Neural cell (in vitro differentiated cells): ENCODE data around the gene IGF2BP3. TPM values are rescaled to one million over a fixed set of nuclear protein-coding genes. Genes with fewer than 3 reads are reported as not detected.

Experiments used
- H2AFZ ChIP-seq: fragments of 200-600, 300-800 bp; sonication (generic), shearing (Covaris generic); 2 replicates; pipeline ENCODE4 v1.6.0; 2014; ENCODE audit warnings: low read depth, mild to moderate bottlenecking, antibody characterized with exemption, low read length, moderate library complexity
- H3F3A ChIP-seq: fragments of 200-600 bp; shearing (Covaris generic); 2 replicates; pipeline ENCODE4 v1.6.1; 2016; ENCODE audit warnings: mild to moderate bottlenecking, moderate library complexity, mixed read lengths, antibody characterized with exemption, low read length; ENCODE audit not compliant: insufficient read depth, poor library complexity, severe bottlenecking
- H3K27ac ChIP-seq: fragments of 200-600, 300-800 bp; sonication (generic), shearing (Covaris generic); 2 replicates; pipeline ENCODE4 v1.5.1; 2014; ENCODE audit warnings: mild to moderate bottlenecking, low read length, moderate library complexity
- H3K27me3 ChIP-seq: fragments of 300-800, 200-600 bp; sonication (generic), shearing (Covaris generic); 2 replicates; pipeline ENCODE4 v1.6.0; 2014; ENCODE audit warnings: mild to moderate bottlenecking, low read depth, low read length, moderate library complexity; ENCODE audit not compliant: insufficient read depth
- H3K36me3 ChIP-seq: fragments of 300-800, 200-600 bp; sonication (generic), shearing (Covaris generic); 2 replicates; pipeline ENCODE4 v1.5.1; 2014; ENCODE audit warnings: mild to moderate bottlenecking, antibody characterized with exemption, low read length, moderate library complexity; ENCODE audit not compliant: insufficient read depth
- H3K4me2 ChIP-seq: fragments of 300-800, 200-600 bp; sonication (generic), shearing (Covaris generic); 2 replicates; pipeline ENCODE4 v1.6.0; 2014; ENCODE audit warnings: mild to moderate bottlenecking, low read length
- H3K4me3 ChIP-seq: fragments of 300-800, 200-600 bp; sonication (generic), shearing (Covaris generic); 2 replicates; pipeline ENCODE4 v1.5.1; 2014; ENCODE audit warnings: mild to moderate bottlenecking, low read length, moderate library complexity
- H3K79me2 ChIP-seq: fragments of 200-600 bp; shearing (Covaris generic); replicated peaks from 2 replicates; pipeline ENCODE4 v1.6.0; 2014; ENCODE audit warnings: mild to moderate bottlenecking, low read length, moderate library complexity; ENCODE audit not compliant: insufficient read depth
- H3K9ac ChIP-seq: fragments of 300-800, 200-600 bp; sonication (generic), shearing (Covaris generic); 2 replicates; pipeline ENCODE4 v1.6.1; 2016; ENCODE audit warnings: mild to moderate bottlenecking, low read length, mixed read lengths
- H3K9me2 ChIP-seq: fragments of 200-600 bp; shearing (Covaris generic); 2 replicates; pipeline ENCODE4 v1.6.1; 2016; ENCODE audit warnings: mild to moderate bottlenecking, low read length, mixed read lengths; ENCODE audit not compliant: insufficient read depth
- H3K9me3 ChIP-seq: fragments of 200-600, 300-800 bp; sonication (generic), shearing (Covaris generic); 2 replicates; pipeline ENCODE4 v1.6.1; 2016; ENCODE audit warnings: mild to moderate bottlenecking, mixed run types, low read length, moderate library complexity, mixed read lengths
- H4K20me1 ChIP-seq: fragments of 200-600 bp; shearing (Covaris generic); 2 replicates; pipeline ENCODE4 v1.6.1; 2016; ENCODE audit warnings: mild to moderate bottlenecking, mixed run types; ENCODE audit not compliant: insufficient read depth
- EP300 ChIP-seq: fragments of 450-650 bp; conservative IDR thresholded peaks from 2 replicates; pipeline ENCODE4 v1.6.1; 2014; ENCODE audit warnings: antibody characterized with exemption, mild to moderate bottlenecking, moderate library complexity; ENCODE audit not compliant: poor library complexity, severe bottlenecking
- EZH2 ChIP-seq: fragments of 200-600, 300-800 bp; shearing (Covaris generic), sonication (generic); IDR thresholded peaks from 2 replicates; pipeline ENCODE4 v1.6.1; 2014; ENCODE audit warnings: antibody characterized with exemption, low read length, borderline replicate concordance, mild to moderate bottlenecking; ENCODE audit not compliant: insufficient read depth, poor library complexity, severe bottlenecking
- MXI1 ChIP-seq: fragments of 450-650 bp; conservative IDR thresholded peaks from 2 replicates; pipeline ENCODE4 v1.6.1; 2014; ENCODE audit warnings: antibody characterized with exemption, mild to moderate bottlenecking; ENCODE audit not compliant: poor library complexity, severe bottlenecking
- POLR2AphosphoS5 ChIP-seq: IDR thresholded peaks from 2 replicates; pipeline ENCODE4 v1.6.1; 2012
- RAD21 ChIP-seq: fragments of 450-650 bp; conservative IDR thresholded peaks from 2 replicates; pipeline ENCODE4 v1.6.1; 2014; ENCODE audit warnings: antibody characterized with exemption, mild to moderate bottlenecking, moderate library complexity
- SMC3 ChIP-seq: fragments of 450-650 bp; conservative IDR thresholded peaks from 2 replicates; pipeline ENCODE4 v1.6.1; 2014; ENCODE audit warnings: antibody characterized with exemption, mild to moderate bottlenecking, moderate library complexity; ENCODE audit not compliant: poor library complexity
- TAF1 ChIP-seq: IDR thresholded peaks from 2 replicates; pipeline ENCODE4 v1.6.1; 2012; ENCODE audit warnings: low read depth
- polyA plus RNA-seq: library from polyadenylated mRNA; depleted of rRNA; stranded (reverse); fragments of >200 nt; gene quantifications from 2 replicates; pipeline ENCODE4 v1.2.3, GENCODE V29; 2014
- TF ChIP-seq, protein P1 (sequence below): fragments of 450-650 bp; IDR thresholded peaks from 2 replicates; pipeline ENCODE4 v1.5.1; 2014; ENCODE audit warnings: antibody characterized with exemption, mild to moderate bottlenecking, moderate library complexity; ENCODE audit not compliant: poor library complexity, severe bottlenecking
- TF ChIP-seq, protein P2 (sequence below): IDR thresholded peaks from 2 replicates; pipeline ENCODE4 v1.6.1; 2012; ENCODE audit warnings: borderline replicate concordance

IGF2BP3 gene
- polyA plus RNA-seq, 1 donor from 2014 or later = 29.6 TPM

DNA sequence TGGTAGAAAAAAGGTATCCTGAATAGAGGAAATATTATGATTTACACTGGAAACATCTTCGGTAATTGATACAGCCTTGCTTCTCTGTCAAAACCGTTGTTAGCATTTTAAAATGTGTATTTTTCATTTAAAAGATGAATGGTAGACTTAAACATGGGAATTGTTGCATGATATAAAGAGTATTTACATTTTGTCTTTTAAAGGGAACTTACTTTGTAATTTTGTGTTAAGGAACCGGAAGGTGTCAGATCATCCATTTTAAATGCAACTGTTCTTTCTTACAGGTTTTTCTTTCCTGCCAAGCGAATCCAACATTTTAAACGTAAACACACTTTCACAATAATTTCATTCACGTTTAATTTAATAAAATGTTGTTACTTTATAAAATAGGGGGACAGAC, 1.8 kb upstream of the IGF2BP3 start:
- TF ChIP-seq MXI1 = no peak
- TF ChIP-seq POLR2AphosphoS5 = no peak
- peak overlapping the region; percentile 85 for H3K27ac ChIP-seq
- H3K9ac ChIP-seq = peak overlapping the region; percentile 84
- H3K9me2 ChIP-seq = no peaks in the 10 kb centered on the region
- no peaks in the 10 kb centered on the region for H3K9me3 ChIP-seq
- H3K4me2 ChIP-seq = peak overlapping the region; percentile 94
- H3K36me3 ChIP-seq = no peaks in the 10 kb centered on the region
- H4K20me1 ChIP-seq = peaks cover 4% of the 10 kb centered on the region
- H2AFZ ChIP-seq = no peak overlapping the region
- no peaks in the 10 kb centered on the region for H3K27me3 ChIP-seq
- H3K4me3 ChIP-seq = peak overlapping the region; percentile 84
- H3K79me2 ChIP-seq = peaks cover 77% of the 10 kb centered on the region
- peaks cover 17% of the 10 kb centered on the region for H3F3A ChIP-seq

DNA sequence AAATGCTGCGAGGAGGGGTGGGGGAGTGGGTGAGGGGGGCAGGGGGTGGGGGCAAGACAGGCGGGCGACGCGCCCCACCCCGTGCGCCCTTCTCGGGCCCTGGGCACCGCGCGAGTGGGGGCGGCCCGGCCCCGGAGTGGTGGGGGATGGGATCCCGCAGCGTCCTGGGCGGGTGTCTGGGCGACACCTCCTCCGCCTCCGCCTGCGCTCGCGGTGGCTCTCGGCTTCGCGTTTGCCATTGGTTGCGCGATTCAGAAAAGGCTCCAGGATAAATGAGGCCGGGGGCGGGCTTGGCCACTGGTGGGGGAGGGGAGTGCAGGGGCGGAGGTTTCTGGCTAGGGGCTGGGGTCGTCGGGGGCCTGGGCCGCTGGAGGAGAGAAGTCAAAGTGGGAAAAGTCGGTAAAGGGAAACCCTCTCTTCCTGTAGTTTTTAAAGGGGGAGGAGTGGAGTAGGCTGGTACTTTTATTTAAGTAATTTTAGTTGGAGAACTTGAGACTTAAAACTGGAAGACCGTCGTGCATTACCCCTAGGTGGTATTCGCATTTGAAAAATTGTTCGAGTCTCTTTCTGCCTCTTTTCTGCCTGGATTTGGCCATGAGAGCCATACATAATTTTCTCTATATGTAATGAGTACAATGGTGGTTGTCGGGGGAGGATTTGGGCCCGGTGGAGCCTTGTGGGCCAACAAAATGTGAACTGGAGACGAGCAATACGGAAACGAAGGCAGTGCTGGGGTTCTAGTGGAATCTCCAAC, 992 bp upstream of the IGF2BP3 start:
- Histone ChIP-seq H3K9me2 (no peaks in the 10 kb centered on the region), H3K9me3 (no peaks in the 10 kb centered on the region), H4K20me1 (peaks cover 4% of the 10 kb centered on the region), H3K4me2 (peak overlapping the region; percentile 94), H3K36me3 (no peaks in the 10 kb centered on the region), H2AFZ (no peak overlapping the region), H3F3A (peaks cover 17% of the 10 kb centered on the region), H3K27ac (peak overlapping the region; percentile 85), H3K79me2 (peaks cover 77% of the 10 kb centered on the region), H3K9ac (peak overlapping the region; percentile 84), H3K27me3 (no peaks in the 10 kb centered on the region), H3K4me3 (peak overlapping the region; percentile 84)
- no peak for TF ChIP-seq MXI1
- TF ChIP-seq SMC3 = no peak
- TF ChIP-seq TAF1 = no peak
- no peak for TF ChIP-seq EZH2
- TF ChIP-seq, protein P1, sequence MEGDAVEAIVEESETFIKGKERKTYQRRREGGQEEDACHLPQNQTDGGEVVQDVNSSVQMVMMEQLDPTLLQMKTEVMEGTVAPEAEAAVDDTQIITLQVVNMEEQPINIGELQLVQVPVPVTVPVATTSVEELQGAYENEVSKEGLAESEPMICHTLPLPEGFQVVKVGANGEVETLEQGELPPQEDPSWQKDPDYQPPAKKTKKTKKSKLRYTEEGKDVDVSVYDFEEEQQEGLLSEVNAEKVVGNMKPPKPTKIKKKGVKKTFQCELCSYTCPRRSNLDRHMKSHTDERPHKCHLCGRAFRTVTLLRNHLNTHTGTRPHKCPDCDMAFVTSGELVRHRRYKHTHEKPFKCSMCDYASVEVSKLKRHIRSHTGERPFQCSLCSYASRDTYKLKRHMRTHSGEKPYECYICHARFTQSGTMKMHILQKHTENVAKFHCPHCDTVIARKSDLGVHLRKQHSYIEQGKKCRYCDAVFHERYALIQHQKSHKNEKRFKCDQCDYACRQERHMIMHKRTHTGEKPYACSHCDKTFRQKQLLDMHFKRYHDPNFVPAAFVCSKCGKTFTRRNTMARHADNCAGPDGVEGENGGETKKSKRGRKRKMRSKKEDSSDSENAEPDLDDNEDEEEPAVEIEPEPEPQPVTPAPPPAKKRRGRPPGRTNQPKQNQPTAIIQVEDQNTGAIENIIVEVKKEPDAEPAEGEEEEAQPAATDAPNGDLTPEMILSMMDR = no peak
- TF ChIP-seq, protein P2, sequence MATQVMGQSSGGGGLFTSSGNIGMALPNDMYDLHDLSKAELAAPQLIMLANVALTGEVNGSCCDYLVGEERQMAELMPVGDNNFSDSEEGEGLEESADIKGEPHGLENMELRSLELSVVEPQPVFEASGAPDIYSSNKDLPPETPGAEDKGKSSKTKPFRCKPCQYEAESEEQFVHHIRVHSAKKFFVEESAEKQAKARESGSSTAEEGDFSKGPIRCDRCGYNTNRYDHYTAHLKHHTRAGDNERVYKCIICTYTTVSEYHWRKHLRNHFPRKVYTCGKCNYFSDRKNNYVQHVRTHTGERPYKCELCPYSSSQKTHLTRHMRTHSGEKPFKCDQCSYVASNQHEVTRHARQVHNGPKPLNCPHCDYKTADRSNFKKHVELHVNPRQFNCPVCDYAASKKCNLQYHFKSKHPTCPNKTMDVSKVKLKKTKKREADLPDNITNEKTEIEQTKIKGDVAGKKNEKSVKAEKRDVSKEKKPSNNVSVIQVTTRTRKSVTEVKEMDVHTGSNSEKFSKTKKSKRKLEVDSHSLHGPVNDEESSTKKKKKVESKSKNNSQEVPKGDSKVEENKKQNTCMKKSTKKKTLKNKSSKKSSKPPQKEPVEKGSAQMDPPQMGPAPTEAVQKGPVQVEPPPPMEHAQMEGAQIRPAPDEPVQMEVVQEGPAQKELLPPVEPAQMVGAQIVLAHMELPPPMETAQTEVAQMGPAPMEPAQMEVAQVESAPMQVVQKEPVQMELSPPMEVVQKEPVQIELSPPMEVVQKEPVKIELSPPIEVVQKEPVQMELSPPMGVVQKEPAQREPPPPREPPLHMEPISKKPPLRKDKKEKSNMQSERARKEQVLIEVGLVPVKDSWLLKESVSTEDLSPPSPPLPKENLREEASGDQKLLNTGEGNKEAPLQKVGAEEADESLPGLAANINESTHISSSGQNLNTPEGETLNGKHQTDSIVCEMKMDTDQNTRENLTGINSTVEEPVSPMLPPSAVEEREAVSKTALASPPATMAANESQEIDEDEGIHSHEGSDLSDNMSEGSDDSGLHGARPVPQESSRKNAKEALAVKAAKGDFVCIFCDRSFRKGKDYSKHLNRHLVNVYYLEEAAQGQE = no peak

DNA sequence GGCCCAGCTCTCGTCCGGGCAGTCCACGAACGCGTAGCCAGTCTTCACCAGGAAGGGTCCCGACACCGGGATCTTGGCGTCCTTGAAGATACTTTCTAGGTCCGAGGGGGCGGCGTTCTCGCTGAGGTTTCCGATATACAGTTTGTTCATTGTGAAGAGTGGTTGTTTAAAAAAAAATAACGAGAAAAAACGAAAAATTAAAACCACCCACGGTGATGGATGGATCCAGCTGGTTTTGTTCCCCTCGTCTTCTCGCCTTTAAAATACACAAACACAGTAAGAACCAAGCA, 385 bp downstream of the IGF2BP3 start:
- Histone ChIP-seq H4K20me1 (peaks cover 4% of the 10 kb centered on the region), H3K27ac (peak overlapping the region; percentile 85), H3K36me3 (no peaks in the 10 kb centered on the region), H3K9ac (peak overlapping the region; percentile 84), H3K9me2 (no peaks in the 10 kb centered on the region), H3K4me2 (peak overlapping the region; percentile 71), H3K27me3 (no peaks in the 10 kb centered on the region), H3K4me3 (peak overlapping the region; percentile 84), H2AFZ (peak overlapping the region; percentile 58), H3F3A (peaks cover 17% of the 10 kb centered on the region), H3K79me2 (peaks cover 77% of the 10 kb centered on the region), H3K9me3 (no peaks in the 10 kb centered on the region)
- TF ChIP-seq, protein P2 = no peak
- no peak for TF ChIP-seq RAD21
- TF ChIP-seq EP300 = no peak
